Cardiac muscle cell (in vitro differentiated cells and primary cell): ENCODE results near the gene MACROD2. TPM values are rescaled to one million over a fixed set of nuclear protein-coding genes. Genes with fewer than 3 reads are reported as not detected.

Source experiments
- DNase-seq, 2 donors: peaks; one replicate each; pipeline versions ENCODE4 v3.0.0 to v3.0.0-alpha.2; 2010 to 2017; ENCODE audit warnings: low read depth in 1 of 2, low spot score in 1 of 2
- H3K27ac ChIP-seq: fragments of 200-600 bp; sonication (generic); 2 replicates; pipeline ENCODE4 v1.5.1; 2016
- H3K27me3 ChIP-seq: fragments of 200-600 bp; sonication (generic); 2 replicates; pipeline ENCODE4 v1.6.0; 2016; ENCODE audit warnings: control low read depth
- H3K36me3 ChIP-seq: fragments of 200-600 bp; sonication (generic); 2 replicates; pipeline ENCODE4 v1.5.1; 2016; ENCODE audit warnings: control low read depth
- H3K4me1 ChIP-seq: fragments of 200-600 bp; sonication (generic); 2 replicates; pipeline ENCODE4 v1.8.1; 2017; ENCODE audit warnings: low read depth, mild to moderate bottlenecking, mixed run types
- H3K4me3 ChIP-seq: fragments of 200-600 bp; sonication (generic); 2 replicates; pipeline ENCODE4 v1.5.1; 2016; ENCODE audit warnings: mild to moderate bottlenecking
- H3K9me3 ChIP-seq: fragments of 200-600 bp; sonication (generic); 2 replicates; pipeline ENCODE4 v1.5.1; 2017; ENCODE audit warnings: low read depth, mild to moderate bottlenecking, control low read depth
- CTCF ChIP-seq: IDR thresholded peaks from 2 replicates; pipeline ENCODE4 v1.5.1; 2012; ENCODE audit warnings: low read depth, mild to moderate bottlenecking, low read length
- polyA plus RNA-seq: library from polyadenylated mRNA; unstranded; fragments of >200 nt; fragmentation: Nextera tagmentation; extraction: Ambion mirVana; gene quantifications from 2 replicates; pipeline ENCODE4 v1.2.1, GENCODE V29; 2016
- total RNA-seq: library from RNA; depleted of rRNA; stranded (reverse); fragments of >200 nt; gene quantifications from 2 replicates; pipeline ENCODE4 v1.2.3, GENCODE V29; 2016

MACROD2 gene
- total and polyA plus RNA-seq, 2 experiments from 2014 or later, result 9.3 to 14.4 TPM

- H3K27ac ChIP-seq, result no peak overlapping the region
- TF ChIP-seq CTCF, result no peak
- H3K36me3 ChIP-seq, result no peaks in the 10 kb centered on the region
Measured at GRCh38 chr20:15099130-15099529, 1103.8 kb downstream of the MACROD2 start.

GRCh38 chr20:15100506-15101160, 1105.3 kb downstream of the MACROD2 start:
- Histone ChIP-seq H3K27me3 (no peaks in the 10 kb centered on the region), H3K36me3 (no peaks in the 10 kb centered on the region), H3K27ac (no peak overlapping the region), H3K4me1 (no peaks in the 10 kb centered on the region), H3K4me3 (no peak overlapping the region), H3K9me3 (no peaks in the 10 kb centered on the region)
- TF ChIP-seq CTCF, result no peak
- DNase-seq, result no peak

More at GRCh38 chr20:15099130-15099529, 1103.8 kb downstream of the MACROD2 start:
- no peak for DNase-seq
- Histone ChIP-seq H3K4me1 (no peaks in the 10 kb centered on the region), H3K4me3 (no peak overlapping the region), H3K9me3 (no peaks in the 10 kb centered on the region), H3K27me3 (no peaks in the 10 kb centered on the region)

- H3K27ac ChIP-seq, result no peak overlapping the region
- no peaks in the 10 kb centered on the region for H3K36me3 ChIP-seq
- no peaks in the 10 kb centered on the region for H3K4me1 ChIP-seq
- no peak for DNase-seq
- no peak overlapping the region for H3K4me3 ChIP-seq
- no peaks in the 10 kb centered on the region for H3K9me3 ChIP-seq
- TF ChIP-seq CTCF, result no peak
- H3K27me3 ChIP-seq, result no peaks in the 10 kb centered on the region
Measured at GRCh38 chr20:15107931-15108330, 1112.6 kb downstream of the MACROD2 start.

GRCh38 chr20:15109494-15109893, 1114.2 kb downstream of the MACROD2 start:
- H3K4me3 ChIP-seq, result no peak overlapping the region
- H3K4me1 ChIP-seq, result no peaks in the 10 kb centered on the region
- H3K9me3 ChIP-seq, result no peaks in the 10 kb centered on the region
- no peak for DNase-seq
- no peaks in the 10 kb centered on the region for H3K27me3 ChIP-seq
- H3K27ac ChIP-seq, result no peak overlapping the region
- no peaks in the 10 kb centered on the region for H3K36me3 ChIP-seq
- no peak for TF ChIP-seq CTCF

- Histone ChIP-seq H3K9me3 (no peaks in the 10 kb centered on the region), H3K4me3 (no peak overlapping the region), H3K4me1 (no peaks in the 10 kb centered on the region), H3K36me3 (no peaks in the 10 kb centered on the region), H3K27me3 (no peaks in the 10 kb centered on the region), H3K27ac (no peak overlapping the region)
- DNase-seq, result peak in 1 of 2 donors; percentile 0
- no peak for TF ChIP-seq CTCF
Measured at GRCh38 chr20:15111654-15112053, 1116.3 kb downstream of the MACROD2 start.
